Activated CD4-positive, alpha-beta memory T cell treated with anti-CD3 and anti-CD28 coated beads, Interleukin-2, amount 10 ng/mL, durations not matched to agents 7 days and 5 days (primary cell): ENCODE measurements around the gene TAOK2. TPM values are rescaled to one million over a fixed set of nuclear protein-coding genes. Genes with fewer than 3 reads are reported as not detected.
"Not testable (repeated sequence)": the region's sequence is repeated elsewhere in the genome, so short reads cannot be mapped to it uniquely, and the experiment has no call there.

ENCODE experiments used
- CTCF ChIA-PET: fragments of 350-600 bp; sonication (Branson Sonifier 250); formaldehyde crosslinking; loops from one replicate; lab custom pipeline; 2021; ENCODE audit warnings: antibody characterized with exemption, inconsistent platforms; lab: Charles Lee
- POLR2A ChIA-PET: fragments of 350-600 bp; sonication (Branson Sonifier 250); formaldehyde crosslinking; loops from one replicate; lab custom pipeline; 2021; ENCODE audit warnings: antibody characterized with exemption; lab: Charles Lee
- DNase-seq: peaks from one replicate; pipeline ENCODE4 v3.0.0-alpha.2; 2020
- H3K27ac Mint-ChIP-seq: one replicate; pipeline ENCODE4 v1.8.0; 2021; ENCODE audit warnings: mild to moderate bottlenecking, mixed read lengths
- H3K27me3 Mint-ChIP-seq: one replicate; pipeline ENCODE4 v1.8.0; 2021; ENCODE audit warnings: mixed read lengths
- H3K36me3 Mint-ChIP-seq: one replicate; pipeline ENCODE4 v1.8.0; 2021; ENCODE audit warnings: low read depth, mixed read lengths
- H3K4me1 Mint-ChIP-seq: one replicate; pipeline ENCODE4 v1.8.0; 2021; ENCODE audit warnings: mixed read lengths
- H3K4me3 Mint-ChIP-seq: one replicate; pipeline ENCODE4 v1.8.0; 2021; ENCODE audit warnings: mild to moderate bottlenecking, mixed read lengths
- H3K9me3 Mint-ChIP-seq: one replicate; pipeline ENCODE4 v1.8.0; 2021; ENCODE audit warnings: mixed read lengths
- total RNA-seq, 2 experiments: library from RNA; stranded (reverse); gene quantifications; one replicate each; pipeline ENCODE4 v1.2.3, GENCODE V29; 2021

Gene TAOK2
- 10 to 100 TPM; 44.2 TPM for total RNA-seq

GRCh38 chr16:29973384-29974246 is at the start of gene TAOK2:
Gene TAOK2 (plus strand): TSS chr16:29973868. CDS start chr16:29977773, 3,905 bp downstream.
- POLR2A ChIA-PET: interaction anchor here (0.5 to 8.8 kb wide), 29 partner anchors 9 to 374 kb away, joined by 3 to 99 read pairs (median 4); partner anchors contain the start of genes ALDOA, ASPHD1, CDIPT and DOC2A
- peak within 1 kb of the TSS; percentile 88 for H3K4me3 Mint-ChIP-seq

GRCh38 chr16:29925105-29925756 is 48.4 kb upstream of the TAOK2 start:
- ChIA-PET POLR2A (interaction anchor here (0.8 to 3.1 kb wide), 16 partner anchors 9 to 225 kb away, joined by 3 to 30 read pairs (median 6); partner anchors contain the start of genes HIRIP3, INO80E, PAGR1 and SEZ6L2), CTCF (interaction anchor here (0.5 to 1.7 kb wide), 8 partner anchors 9 to 245 kb away, joined by 3 to 10 read pairs (median 3); partner anchors contain the start of genes KIF22 and TMEM219)
- Mint-ChIP-seq H3K4me1 (peaks cover 42% of the 10 kb centered on the region), H3K36me3 (peaks cover 26% of the 10 kb centered on the region), H3K27ac (peak overlapping the region; percentile 62), H3K27me3 (no peaks in the 10 kb centered on the region), H3K9me3 (no peaks in the 10 kb centered on the region), H3K4me3 (peak overlapping the region; percentile 87)
- DNase-seq: no peak

More at GRCh38 chr16:29973384-29974246, at the start of gene TAOK2:
- Mint-ChIP-seq H3K36me3 (peaks cover 36% of the 10 kb centered on the region), H3K27ac (peak within 1 kb of the TSS; percentile 79), H3K9me3 (no peaks in the 10 kb centered on the region), H3K4me1 (peaks cover 37% of the 10 kb centered on the region), H3K27me3 (no peaks in the 10 kb centered on the region)
- CTCF ChIA-PET: interaction anchor here (0.8 to 3.3 kb wide), 13 partner anchors 13 to 332 kb away, joined by 3 to 29 read pairs (median 5); partner anchors contain the start of genes CDIPT, PAGR1 and TMEM219
- DNase-seq: peak; percentile 97

GRCh38 chr16:29925781-29926710 is 47.6 kb upstream of the TAOK2 start, which contains the start of gene KCTD13:
Gene KCTD13 (minus strand): TSS chr16:29926226. CDS start chr16:29926033, 193 bp downstream.
- H3K27ac Mint-ChIP-seq: peak within 1 kb of the TSS; percentile 87
- CTCF ChIA-PET: interaction anchor here (0.5 to 1.7 kb wide), 11 partner anchors 10 to 246 kb away, joined by 3 to 10 read pairs (median 3); partner anchors contain the start of genes C16orf92, KIF22, PAGR1 and TMEM219
- H3K4me3 Mint-ChIP-seq: peak within 1 kb of the TSS; percentile 87

GRCh38 chr16:29926711-29927052 is 47.0 kb upstream of the TAOK2 start:
- peaks cover under 1% of the 10 kb centered on the region for H3K27me3 Mint-ChIP-seq
- ChIA-PET CTCF (interaction anchor here (0.7 to 1.7 kb wide), 9 partner anchors 10 to 227 kb away, joined by 3 to 10 read pairs (median 3); partner anchors contain the start of genes C16orf92, KIF22, PAGR1 and TMEM219), POLR2A (interaction anchor here (0.6 to 3.1 kb wide), 27 partner anchors 10 to 1047 kb away, joined by 3 to 30 read pairs (median 3); partner anchors contain the start of genes HIRIP3, INO80E, PAGR1 and SEZ6L2)
- peak overlapping the region; percentile 87 for H3K27ac Mint-ChIP-seq
- H3K36me3 Mint-ChIP-seq: peaks cover 16% of the 10 kb centered on the region
- no peaks in the 10 kb centered on the region for H3K9me3 Mint-ChIP-seq
- peak overlapping the region; percentile 87 for H3K4me3 Mint-ChIP-seq
- DNase-seq: no peak
- peaks cover 36% of the 10 kb centered on the region for H3K4me1 Mint-ChIP-seq

More at GRCh38 chr16:29925781-29926710, 47.6 kb upstream of the TAOK2 start, which contains the start of gene KCTD13:
- peaks cover 36% of the 10 kb centered on the region for H3K4me1 Mint-ChIP-seq
- H3K27me3 Mint-ChIP-seq: no peaks in the 10 kb centered on the region
- POLR2A ChIA-PET: interaction anchor here (0.6 to 3.1 kb wide), 29 partner anchors 9 to 1046 kb away, joined by 3 to 30 read pairs (median 3); partner anchors contain the start of genes HIRIP3, INO80E, PAGR1 and SEZ6L2
- H3K9me3 Mint-ChIP-seq: no peaks in the 10 kb centered on the region
- DNase-seq: peak; percentile 92
- peaks cover 18% of the 10 kb centered on the region for H3K36me3 Mint-ChIP-seq

- peaks cover 36% of the 10 kb centered on the region for H3K4me1 Mint-ChIP-seq
- H3K36me3 Mint-ChIP-seq: peaks cover 16% of the 10 kb centered on the region
- H3K27ac Mint-ChIP-seq: no peak overlapping the region
- peak overlapping the region; percentile 87 for H3K4me3 Mint-ChIP-seq
- POLR2A ChIA-PET: interaction anchor here (0.6 to 3.1 kb wide), 17 partner anchors 10 to 1047 kb away, joined by 3 to 30 read pairs (median 4); partner anchors contain the start of genes HIRIP3, INO80E, SEZ6L2 and TAOK2
- no peak for DNase-seq
- H3K27me3 Mint-ChIP-seq: peaks cover 4% of the 10 kb centered on the region
- CTCF ChIA-PET: interaction anchor here (1.2 to 1.7 kb wide), 6 partner anchors 11 to 227 kb away, joined by 3 to 10 read pairs (median 3); partner anchors contain the start of genes KIF22 and TMEM219
- H3K9me3 Mint-ChIP-seq: no peaks in the 10 kb centered on the region
Measured at GRCh38 chr16:29927070-29927905, 46.4 kb upstream of the TAOK2 start.

- POLR2A ChIA-PET, H3K36me3 Mint-ChIP-seq, H3K4me3 Mint-ChIP-seq: not testable (repeated sequence)
Measured at GRCh38 chr16:29931750-29932149, 41.9 kb upstream of the TAOK2 start.

GRCh38 chr16:29940656-29941055 is 33.0 kb upstream of the TAOK2 start:
- H3K9me3 Mint-ChIP-seq: no peaks in the 10 kb centered on the region
- ChIA-PET POLR2A (no interaction called here), CTCF (no interaction called here)
- no peak for DNase-seq
- H3K4me1 Mint-ChIP-seq: no peaks in the 10 kb centered on the region
- H3K4me3 Mint-ChIP-seq: no peak overlapping the region
- no peaks in the 10 kb centered on the region for H3K36me3 Mint-ChIP-seq
- no peak overlapping the region for H3K27ac Mint-ChIP-seq
- H3K27me3 Mint-ChIP-seq: peaks cover 11% of the 10 kb centered on the region

More at GRCh38 chr16:29931750-29932149, 41.9 kb upstream of the TAOK2 start:
- H3K27ac Mint-ChIP-seq, H3K9me3 Mint-ChIP-seq, CTCF ChIA-PET, DNase-seq: not testable (repeated sequence)
- peaks cover 14% of the 10 kb centered on the region for H3K4me1 Mint-ChIP-seq
- peaks cover 19% of the 10 kb centered on the region for H3K27me3 Mint-ChIP-seq

- peaks cover 10% of the 10 kb centered on the region for H3K27me3 Mint-ChIP-seq
- POLR2A ChIA-PET: interaction anchor here (0.7 to 1.1 kb wide), 3 partner anchors 10 to 18 kb away, joined by 3 read pairs; no protein-coding TSS in a partner anchor
- DNase-seq: no peak
- H3K36me3 Mint-ChIP-seq: no peaks in the 10 kb centered on the region
- no peak overlapping the region for H3K4me3 Mint-ChIP-seq
- H3K9me3 Mint-ChIP-seq: no peaks in the 10 kb centered on the region
- H3K4me1 Mint-ChIP-seq: no peaks in the 10 kb centered on the region
- CTCF ChIA-PET: no interaction called here
- no peak overlapping the region for H3K27ac Mint-ChIP-seq
Measured at GRCh38 chr16:29943846-29944799, 29.5 kb upstream of the TAOK2 start.

GRCh38 chr16:29947897-29948296 is 25.8 kb upstream of the TAOK2 start:
- ChIA-PET POLR2A (interaction anchor here (1.1 kb wide), 2 partner anchors 13 to 22 kb away, joined by 3 to 4 read pairs; partner anchors contain the start of gene KCTD13), CTCF (no interaction called here)
- no peak overlapping the region for H3K4me3 Mint-ChIP-seq
- no peaks in the 10 kb centered on the region for H3K9me3 Mint-ChIP-seq
- H3K27ac Mint-ChIP-seq: no peak overlapping the region
- H3K36me3 Mint-ChIP-seq: no peaks in the 10 kb centered on the region
- H3K27me3 Mint-ChIP-seq: peaks cover 5% of the 10 kb centered on the region
- DNase-seq: no peak
- H3K4me1 Mint-ChIP-seq: no peaks in the 10 kb centered on the region
